GM21528 (cell line): ENCODE measurements around the gene MPRIP.

ENCODE experiments used
- ATAC-seq: cut with Tn5 transposase; IDR thresholded peaks from one replicate; pipeline ENCODE4 v1.9.1; 2021; ENCODE audit warnings: mild to moderate bottlenecking, moderate library complexity; ENCODE audit not compliant: unreplicated experiment, low FRiP score

MPRIP gene

GRCh38 chr17:17050346-17051345 is 8.4 kb downstream of the MPRIP start:
- no peak for ATAC-seq

GRCh38 chr17:17051380-17051779 is 9.1 kb downstream of the MPRIP start:
- no peak for ATAC-seq

DNA sequence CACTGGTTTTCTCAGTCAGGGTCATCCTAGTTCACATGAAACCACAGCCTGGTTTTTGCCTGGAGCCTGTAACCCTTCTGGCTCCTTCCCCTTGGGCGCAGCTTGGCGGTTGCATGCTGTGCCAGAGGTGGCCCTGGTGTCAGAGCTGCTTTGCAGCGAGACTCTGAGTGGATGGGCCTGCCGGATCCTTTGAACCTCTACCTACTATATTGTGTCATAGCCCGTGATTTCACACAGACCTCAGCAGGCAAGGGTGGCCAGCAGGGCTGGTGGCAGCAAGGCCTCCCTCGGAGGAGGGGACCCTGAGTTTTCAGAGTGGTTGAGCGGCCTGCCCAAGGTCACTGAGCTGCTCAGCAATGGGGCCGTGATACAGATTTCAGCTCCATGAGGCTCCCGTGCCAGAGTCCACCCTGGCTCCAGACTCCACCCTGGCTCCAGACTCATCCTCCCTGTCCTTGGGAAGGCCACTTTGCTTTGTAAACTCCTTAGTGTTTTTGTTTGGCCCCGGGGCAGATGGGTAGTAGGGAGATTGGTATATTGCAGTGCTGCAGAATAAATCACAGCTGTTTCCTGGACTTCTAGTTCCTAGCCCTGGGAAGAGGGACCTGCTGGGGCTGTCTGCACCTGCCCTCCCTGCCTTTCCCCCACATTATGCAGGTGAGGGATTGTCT is 9.7 kb downstream of the MPRIP start:
- no peak for ATAC-seq

DNA sequence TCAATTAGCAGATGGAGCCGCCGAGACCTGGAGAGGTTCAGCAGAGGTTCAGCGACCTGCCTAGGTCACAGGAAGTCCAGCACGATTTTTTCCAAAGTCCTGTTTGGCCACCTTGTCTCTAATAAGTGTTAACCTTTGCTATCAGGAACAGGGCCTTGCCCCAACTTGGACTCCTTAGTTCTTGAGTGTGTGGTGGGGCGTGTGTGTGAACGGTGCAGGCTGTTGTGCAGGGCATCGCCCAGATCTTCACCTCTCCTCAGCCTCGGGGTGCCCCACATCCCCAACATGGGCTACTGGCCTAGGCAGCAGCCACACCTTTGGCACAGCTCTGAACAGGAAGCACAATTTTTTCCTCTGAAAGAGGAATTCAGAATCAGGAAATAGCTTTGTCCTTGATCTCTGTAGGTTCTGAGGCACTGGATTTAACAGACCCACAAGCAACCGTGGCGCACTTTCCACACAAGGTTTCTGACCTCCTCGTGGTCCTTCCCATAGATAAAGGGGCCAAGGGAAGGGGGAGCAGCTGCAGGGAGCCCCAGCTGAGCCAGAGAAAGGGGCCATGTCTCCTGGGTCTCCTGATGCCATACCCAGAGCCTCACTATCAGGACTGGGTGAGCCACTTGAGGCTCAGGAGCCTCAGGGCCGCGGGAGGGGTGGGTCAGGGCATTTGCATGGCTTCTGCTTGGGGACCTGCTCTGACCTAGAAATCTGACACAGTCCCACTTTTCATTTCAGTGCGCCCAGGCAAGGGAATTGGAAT is 10.4 kb downstream of the MPRIP start:
- no peak for ATAC-seq

DNA sequence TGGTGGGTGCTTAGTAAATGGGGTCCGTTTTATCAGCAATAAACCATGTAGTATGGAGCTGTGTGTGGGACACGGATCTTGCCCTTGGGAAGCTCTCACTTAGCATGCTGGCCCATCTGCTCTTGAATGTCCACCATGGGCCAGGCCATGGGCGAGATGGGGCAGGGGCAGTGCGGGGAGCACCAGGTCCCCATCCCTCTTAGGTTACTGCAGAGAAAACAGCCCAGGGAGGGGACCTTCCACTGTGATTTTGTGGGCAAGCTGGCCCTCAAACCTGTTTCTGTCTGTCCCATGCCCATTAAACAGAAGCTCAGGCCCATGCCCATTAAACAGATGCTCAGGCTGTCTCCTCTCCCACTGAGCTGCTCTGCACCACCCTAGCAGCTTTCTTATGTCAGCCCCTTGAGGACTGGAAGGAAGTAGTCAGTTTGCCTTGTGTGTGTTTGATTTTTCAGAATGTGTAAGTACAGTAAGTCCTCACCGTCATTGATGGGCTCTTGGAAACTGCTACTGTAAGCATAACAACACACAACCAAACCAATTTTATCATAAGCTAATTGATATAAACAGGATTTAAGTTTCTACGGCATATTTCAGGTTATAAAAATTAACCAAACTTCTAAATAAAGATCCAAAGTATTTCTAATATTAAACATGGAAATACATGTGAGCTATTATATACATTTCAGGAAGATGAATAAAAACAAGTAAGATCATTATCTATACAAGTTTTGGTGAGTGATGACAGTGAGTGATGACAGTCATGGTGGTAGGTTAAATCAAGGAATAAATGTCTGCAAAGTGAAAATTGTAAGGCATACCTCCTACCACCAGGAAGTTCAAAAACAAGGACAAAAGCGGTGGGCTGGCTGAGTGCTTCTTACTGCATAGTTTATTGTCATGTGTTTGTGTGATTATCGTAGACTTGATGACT is 11.5 kb downstream of the MPRIP start:
- ATAC-seq = no peak

- no peak for ATAC-seq
These were observed 12.4 kb downstream of the MPRIP start for GRCh38 chr17:17054636-17055035.

DNA sequence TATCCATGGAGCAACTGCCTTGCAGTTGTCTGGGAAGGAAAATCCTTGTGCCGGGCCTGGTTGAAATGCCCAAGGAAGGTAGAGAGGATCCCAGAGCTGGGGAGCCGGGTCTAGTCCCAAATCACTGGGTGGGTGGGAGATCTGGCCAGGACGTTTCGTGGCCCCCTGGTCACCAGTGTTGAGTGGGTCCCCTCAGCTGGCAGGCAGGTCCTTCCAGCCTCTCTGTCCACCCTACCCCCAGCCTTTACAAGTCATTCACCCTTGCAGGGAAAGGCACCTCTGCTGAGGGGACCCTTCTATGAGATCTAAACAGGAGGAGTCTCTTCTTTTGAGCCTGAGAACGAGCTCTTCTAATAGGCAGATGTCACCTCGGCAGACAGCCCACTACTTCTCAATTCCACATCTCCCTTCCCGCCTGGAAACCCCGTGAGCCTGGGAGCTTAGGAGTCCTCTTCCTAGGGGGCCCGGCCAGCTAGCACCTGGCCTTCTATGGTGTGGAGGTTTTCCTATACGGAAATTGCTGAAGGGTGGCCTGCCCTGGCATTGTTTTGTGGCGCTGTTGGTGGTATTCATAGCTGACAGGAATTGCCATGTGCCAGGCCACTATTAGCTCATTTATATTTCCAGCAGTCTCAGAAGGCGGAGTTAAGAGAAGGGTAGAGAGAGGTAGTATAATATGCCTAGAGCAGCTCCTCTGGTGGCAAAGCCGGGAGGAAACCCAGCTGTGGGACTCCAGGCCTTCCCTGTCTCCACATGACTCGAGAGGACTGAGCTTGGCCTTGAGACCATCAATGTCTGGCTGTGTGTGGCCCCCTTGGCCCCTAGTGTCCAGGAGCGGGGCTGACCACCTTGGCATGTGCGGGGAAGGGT is 13.3 kb downstream of the MPRIP start:
- ATAC-seq = no peak

DNA sequence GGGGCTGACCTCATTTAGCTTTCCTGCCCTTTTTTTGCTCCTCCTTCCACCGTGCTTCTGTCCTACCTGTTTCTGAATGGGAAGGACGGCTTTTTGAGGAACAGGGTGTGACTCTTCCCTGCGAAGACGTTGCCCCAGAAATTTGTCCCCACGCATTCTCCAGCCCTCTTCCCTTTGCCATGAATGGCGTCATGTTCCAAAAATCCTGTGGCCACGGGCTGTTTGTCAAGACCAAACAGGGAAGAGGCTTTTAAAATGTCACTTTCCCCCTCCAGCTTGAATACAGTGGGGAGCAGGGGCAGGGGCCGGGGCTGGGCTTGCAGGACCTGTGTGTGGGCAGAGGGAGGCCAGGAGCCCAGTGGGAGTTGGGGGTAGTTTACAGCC is 13.9 kb downstream of the MPRIP start:
- no peak for ATAC-seq

- no peak for ATAC-seq
These were observed 14.8 kb downstream of the MPRIP start for GRCh38 chr17:17057057-17057551.

DNA sequence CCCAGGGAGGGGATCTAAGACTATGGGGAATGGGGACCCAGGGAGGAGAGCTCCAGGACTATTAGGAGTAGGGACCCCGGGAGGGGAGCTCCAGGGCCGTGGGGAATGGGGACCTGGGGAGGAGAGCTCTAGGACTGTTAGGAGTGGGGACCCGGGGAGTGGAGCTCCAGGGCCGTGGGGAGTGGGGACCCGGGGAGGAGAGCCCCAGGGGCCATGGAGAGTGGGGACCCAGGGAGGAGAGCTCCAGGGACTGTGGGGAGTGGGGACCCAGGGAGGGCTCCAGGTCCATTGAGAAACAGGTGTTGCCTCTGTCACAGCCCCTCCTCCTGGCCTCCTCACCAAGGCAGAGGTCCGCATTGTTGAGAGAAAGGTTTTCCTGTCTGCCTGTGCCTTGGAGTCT is 16.0 kb downstream of the MPRIP start:
- no peak for ATAC-seq

- ATAC-seq = no peak
These were observed 17.1 kb downstream of the MPRIP start for GRCh38 chr17:17059301-17059890.

DNA sequence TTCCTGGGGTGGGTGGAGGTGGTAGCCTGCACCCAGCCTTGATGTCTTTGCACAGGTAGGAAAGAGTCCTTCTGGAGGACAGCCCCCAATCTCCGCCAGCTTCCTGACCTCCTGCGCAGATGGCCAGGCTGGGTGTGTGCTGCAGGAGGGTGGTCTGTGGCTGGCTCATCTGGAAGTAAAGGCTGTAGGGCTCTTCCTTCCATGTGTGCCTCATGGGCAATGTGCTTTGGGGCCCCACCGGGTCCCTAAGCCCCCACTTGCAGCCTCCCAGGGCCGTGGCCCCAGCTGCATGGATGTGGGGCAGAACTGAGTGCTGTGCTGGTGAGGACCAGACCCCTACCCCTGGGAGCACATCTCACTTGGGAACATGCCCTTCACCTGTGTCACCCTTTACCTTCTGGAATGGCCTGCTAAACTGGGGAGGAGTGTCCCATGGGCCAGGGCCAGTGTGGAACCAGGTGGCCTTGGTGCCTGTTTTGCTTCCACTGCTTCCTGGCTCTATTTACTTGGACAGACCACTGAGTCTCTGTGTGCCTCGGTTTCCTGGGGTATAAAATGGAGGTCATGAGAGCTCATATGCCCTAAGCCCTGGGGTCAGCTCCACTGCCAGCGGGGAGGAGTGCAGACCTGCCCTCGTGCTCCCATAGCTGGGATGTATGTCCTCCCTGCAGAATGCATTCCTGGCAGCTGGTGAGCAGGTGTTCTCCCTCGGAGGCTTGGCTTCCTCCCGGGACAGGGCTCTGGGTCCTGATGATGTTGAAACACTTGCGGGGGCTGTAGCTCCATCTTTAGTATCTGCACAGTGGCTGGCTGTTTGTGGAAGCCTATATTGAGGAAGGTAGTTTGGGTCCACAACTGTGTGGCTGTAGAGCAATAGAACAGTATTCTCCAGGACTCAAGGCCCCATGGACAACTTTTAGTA is 18.0 kb downstream of the MPRIP start:
- no peak for ATAC-seq

GRCh38 chr17:17060930-17061329 is 18.7 kb downstream of the MPRIP start:
- ATAC-seq = no peak

- no peak for ATAC-seq
These were observed 19.3 kb downstream of the MPRIP start for GRCh38 chr17:17061516-17061915.

GRCh38 chr17:17062356-17062755 is 20.1 kb downstream of the MPRIP start:
- ATAC-seq = no peak

DNA sequence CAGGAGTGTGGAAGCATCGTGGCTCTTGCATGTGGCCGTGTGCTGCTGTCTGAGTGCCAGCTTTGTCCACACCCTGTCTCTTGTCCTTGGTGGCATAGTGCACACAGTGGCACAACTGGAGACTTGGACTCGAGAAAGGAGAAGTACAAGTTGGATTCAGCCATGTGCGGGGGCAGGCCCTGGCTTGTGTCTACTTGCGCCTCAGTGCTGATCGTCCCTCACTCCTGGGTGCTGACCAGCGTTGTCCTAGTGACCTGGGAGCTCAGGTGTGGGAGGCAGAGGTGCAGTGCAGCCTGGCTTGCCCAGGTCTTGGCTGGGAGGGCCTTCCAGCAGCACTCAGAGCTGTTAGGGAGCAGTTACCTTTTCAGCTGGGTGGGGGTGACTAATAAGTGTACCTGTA is 20.6 kb downstream of the MPRIP start:
- ATAC-seq = no peak

DNA sequence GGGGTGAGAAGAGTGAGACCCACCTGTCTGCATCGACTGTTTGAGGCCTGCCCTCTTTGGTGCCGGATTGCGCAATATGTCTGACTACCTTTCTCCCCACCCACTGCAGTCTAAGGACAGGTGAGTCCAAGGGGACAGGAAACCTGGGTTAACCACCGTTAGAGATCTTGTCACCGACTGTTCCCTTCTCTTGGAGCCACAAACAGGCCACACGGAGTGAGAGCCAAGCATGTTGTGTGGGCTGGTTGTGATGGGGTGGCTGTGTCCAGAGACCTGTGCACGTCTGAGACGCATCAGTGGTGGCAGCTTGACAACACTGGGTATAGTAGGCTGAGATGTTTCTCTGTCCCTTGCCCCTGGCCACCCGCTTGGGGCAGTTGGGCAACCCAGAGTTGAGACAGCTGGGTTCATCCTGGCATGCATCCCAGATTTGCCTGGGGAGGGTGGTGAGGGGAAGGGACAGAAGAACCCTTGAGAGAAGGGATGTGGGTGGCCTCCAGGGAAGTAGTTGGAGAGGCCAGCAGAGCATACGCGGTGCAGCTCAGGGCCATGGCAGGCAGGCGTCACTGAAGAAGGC is 21.4 kb downstream of the MPRIP start:
- no peak for ATAC-seq
